Retina (tissue), 1 donor: ENCODE data around the gene CARD19.
A peak's percentile ranks its signal among the peaks of the same experiment; 100 is the strongest.
"Not testable (repeated sequence)": the region's sequence is repeated elsewhere in the genome, so short reads cannot be mapped to it uniquely, and the experiment has no call there.

Source experiments
- DNase-seq: peaks from one replicate; pipeline ENCODE4 v3.0.0-alpha.2; 2016

The CARD19 gene

GRCh38 chr9:93134740-93135444, 38.9 kb downstream of the CARD19 start:
- DNase-seq, result no peak

- no peak for DNase-seq
These were observed 40.0 kb downstream of the CARD19 start for GRCh38 chr9:93136011-93136440.

- DNase-seq, result no peak
These were observed 41.3 kb downstream of the CARD19 start for GRCh38 chr9:93137362-93137761.

- DNase-seq, result no peak
These were observed 42.3 kb downstream of the CARD19 start for GRCh38 chr9:93138171-93138764.

GRCh38 chr9:93139365-93140182, 43.6 kb downstream of the CARD19 start:
- DNase-seq, result no peak

- no peak for DNase-seq
These were observed 45.9 kb downstream of the CARD19 start for GRCh38 chr9:93141771-93142483.

- no peak for DNase-seq
These were observed 48.0 kb downstream of the CARD19 start for GRCh38 chr9:93143830-93144530.

- DNase-seq, result not testable (repeated sequence)
These were observed 50.7 kb downstream of the CARD19 start for GRCh38 chr9:93146696-93147095.

GRCh38 chr9:93147632-93148031, 51.6 kb downstream of the CARD19 start:
- DNase-seq, result no peak

- DNase-seq, result no peak
These were observed 52.7 kb downstream of the CARD19 start for GRCh38 chr9:93148721-93149120.

GRCh38 chr9:93149361-93149760, 53.3 kb downstream of the CARD19 start:
- DNase-seq, result no peak

GRCh38 chr9:93151097-93151784, 55.2 kb downstream of the CARD19 start:
- no peak for DNase-seq

GRCh38 chr9:93154293-93154903, 58.4 kb downstream of the CARD19 start:
- peak; percentile 51 for DNase-seq

GRCh38 chr9:93155716-93156474, 59.9 kb downstream of the CARD19 start:
- DNase-seq, result no peak

- DNase-seq, result no peak
These were observed 60.5 kb downstream of the CARD19 start for GRCh38 chr9:93156475-93157008.

GRCh38 chr9:93159601-93160471, 63.8 kb downstream of the CARD19 start:
- peak; percentile 93 for DNase-seq

- no peak for DNase-seq
These were observed 66.0 kb downstream of the CARD19 start for GRCh38 chr9:93161786-93162562.
